Hematopoietic multipotent progenitor cell treated with erythropoietin and hydrocortisone succinate and interleukin-3 and kit ligand, for 6 days (in vitro differentiated cells): ENCODE results near the gene VGLL4.

Experiments used
- DNase-seq: peaks from one replicate; pipeline ENCODE4 v3.0.0-alpha.2; 2015

Gene VGLL4

DNA sequence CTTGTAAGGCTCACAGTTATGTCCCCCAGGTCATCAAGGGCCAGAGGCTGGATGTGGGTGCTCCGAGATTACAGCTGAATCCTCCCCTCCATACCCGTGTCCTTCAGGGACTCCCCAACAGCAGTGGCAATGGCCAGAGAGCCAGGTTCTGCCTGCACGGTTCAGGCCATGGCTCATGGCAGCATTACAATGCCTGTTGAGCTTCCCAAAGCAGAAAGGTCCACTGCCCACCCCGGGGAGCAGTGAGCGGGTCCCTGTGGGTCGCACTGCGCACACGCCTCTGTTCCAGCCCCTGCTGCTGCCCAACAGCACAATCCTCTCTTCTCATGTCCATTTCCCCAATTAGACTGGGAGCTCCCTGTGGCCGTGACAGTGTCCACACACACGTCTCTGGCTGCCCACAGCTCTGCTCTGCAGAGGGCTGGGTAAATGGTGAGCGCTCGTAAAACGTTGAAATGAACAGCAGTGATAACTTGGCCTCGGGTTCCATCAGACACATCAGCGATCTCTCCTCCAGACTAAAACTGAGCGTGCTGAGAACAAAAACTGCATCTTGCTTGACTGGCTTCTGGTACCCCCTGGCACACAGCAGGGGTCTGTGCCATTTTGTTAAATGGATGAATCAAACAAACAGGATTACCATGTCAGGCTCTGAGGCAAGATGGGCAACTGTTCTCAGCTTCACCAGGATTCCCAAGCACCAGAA, 80.4 kb downstream of the VGLL4 start:
- no peak for DNase-seq

- no peak for DNase-seq
Measured at GRCh38 chr3:11562277-11562881, 81.3 kb downstream of the VGLL4 start.

DNA sequence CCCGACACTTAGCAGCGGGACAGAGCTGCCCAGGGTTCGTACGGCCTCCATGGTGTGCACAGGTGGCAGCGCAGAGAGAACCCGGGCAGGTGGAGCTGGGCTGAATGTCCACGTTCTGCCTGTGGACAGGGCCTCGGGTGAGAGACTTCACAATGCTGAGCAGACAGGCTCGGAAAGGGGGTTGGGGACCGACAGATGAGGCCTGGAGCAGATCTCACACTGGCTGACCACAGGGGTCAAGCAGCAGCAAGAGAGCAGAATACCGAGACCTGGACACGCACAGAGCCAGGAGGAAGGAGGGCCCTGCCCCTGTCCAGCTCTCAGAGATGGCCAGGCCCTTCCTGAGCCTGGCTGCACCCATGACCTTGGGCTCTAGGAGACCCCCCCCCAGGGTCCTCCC, 83.0 kb downstream of the VGLL4 start:
- no peak for DNase-seq

GRCh38 chr3:11559816-11560633, 83.7 kb downstream of the VGLL4 start:
- no peak for DNase-seq

DNA sequence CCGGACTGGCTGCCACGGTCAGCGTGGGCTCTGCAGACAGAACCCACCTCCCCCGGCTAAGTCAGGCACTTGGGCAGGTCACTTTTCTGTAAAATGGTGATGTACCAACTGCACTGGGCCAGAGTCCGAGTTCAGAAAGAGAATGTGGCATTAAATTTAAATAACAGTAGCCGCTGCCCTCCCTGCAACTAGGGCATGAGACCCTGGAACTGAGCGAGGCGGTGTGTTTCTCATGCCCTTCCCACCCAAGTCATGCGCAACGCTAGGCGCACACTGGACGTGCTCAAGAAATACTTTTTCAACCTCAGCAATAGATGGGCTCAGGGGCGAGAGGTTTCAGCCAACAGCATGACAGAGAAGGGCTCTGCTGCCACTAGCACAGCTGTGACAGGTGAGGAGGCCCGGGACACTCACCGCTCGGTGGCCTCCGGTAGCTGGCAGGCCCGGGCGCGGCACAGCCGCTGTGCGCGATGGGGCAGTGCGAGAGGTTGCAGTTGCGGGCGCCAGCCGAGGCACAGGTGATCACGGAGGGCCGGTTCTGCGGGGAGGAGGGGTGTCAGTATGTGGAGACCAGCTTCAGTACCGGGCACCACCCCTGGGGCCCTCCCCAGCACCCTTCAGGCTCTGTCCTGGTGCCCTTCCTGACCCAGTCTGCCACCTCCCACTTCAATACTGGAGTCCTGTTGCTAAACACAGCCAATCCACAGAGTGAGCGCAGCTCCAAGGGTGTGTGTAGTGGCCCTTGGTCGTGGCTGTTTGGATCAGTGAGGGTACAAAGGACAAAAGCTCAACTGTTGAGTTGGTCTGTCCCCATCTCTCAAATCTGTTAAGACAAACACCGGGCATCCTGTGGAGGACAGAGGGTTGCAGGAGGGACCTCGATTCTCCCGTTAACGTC, 84.5 kb downstream of the VGLL4 start:
- no peak for DNase-seq

- DNase-seq = no peak
Measured at GRCh38 chr3:11558411-11558903, 85.3 kb downstream of the VGLL4 start.

GRCh38 chr3:11558002-11558401, 85.7 kb downstream of the VGLL4 start:
- DNase-seq = no peak

GRCh38 chr3:11556851-11557644, 86.7 kb downstream of the VGLL4 start:
- DNase-seq = no peak

- no peak for DNase-seq
Measured at GRCh38 chr3:11555881-11556633, 87.7 kb downstream of the VGLL4 start.

- no peak for DNase-seq
Measured at GRCh38 chr3:11555211-11555782, 88.4 kb downstream of the VGLL4 start.

DNA sequence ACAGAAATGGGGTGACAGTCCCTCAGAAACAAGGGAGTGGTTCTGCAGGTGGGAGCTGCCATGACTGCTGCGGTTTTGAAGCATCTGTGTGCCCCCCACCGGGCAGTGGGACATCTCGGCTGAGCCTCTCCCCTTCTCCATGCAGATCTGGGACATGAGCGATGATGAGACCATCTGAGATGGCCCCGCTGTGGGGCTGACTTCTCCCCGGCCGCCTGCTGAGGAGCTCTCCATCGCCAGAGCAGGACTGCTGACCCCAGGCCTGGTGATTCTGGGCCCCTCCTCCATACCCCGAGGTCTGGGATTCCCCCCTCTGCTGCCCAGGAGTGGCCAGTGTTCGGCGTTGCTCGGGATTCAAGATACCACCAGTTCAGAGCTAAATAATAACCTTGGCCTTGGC, 89.0 kb downstream of the VGLL4 start:
- DNase-seq = no peak

DNA sequence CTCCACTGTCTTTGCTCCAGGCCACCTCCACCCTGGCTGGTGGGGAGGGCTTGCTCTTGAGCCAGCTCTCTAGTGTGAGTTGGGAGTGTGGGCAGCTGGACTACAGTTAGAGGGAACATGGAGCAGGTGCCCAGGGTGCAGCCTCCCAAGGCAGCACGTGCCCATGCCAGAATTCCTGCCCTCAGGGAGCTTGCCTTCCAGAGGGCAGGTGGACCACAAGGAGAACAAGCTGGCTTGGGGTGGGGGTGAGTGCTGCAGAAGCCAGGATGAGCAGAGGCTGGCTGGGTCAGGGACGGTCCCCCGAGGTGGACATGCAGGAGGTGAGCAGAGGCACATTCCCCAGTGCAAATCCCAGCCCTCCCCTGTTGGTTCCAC, 89.5 kb downstream of the VGLL4 start:
- no peak for DNase-seq

- DNase-seq = no peak
Measured at GRCh38 chr3:11553436-11554235, 90.1 kb downstream of the VGLL4 start.

DNA sequence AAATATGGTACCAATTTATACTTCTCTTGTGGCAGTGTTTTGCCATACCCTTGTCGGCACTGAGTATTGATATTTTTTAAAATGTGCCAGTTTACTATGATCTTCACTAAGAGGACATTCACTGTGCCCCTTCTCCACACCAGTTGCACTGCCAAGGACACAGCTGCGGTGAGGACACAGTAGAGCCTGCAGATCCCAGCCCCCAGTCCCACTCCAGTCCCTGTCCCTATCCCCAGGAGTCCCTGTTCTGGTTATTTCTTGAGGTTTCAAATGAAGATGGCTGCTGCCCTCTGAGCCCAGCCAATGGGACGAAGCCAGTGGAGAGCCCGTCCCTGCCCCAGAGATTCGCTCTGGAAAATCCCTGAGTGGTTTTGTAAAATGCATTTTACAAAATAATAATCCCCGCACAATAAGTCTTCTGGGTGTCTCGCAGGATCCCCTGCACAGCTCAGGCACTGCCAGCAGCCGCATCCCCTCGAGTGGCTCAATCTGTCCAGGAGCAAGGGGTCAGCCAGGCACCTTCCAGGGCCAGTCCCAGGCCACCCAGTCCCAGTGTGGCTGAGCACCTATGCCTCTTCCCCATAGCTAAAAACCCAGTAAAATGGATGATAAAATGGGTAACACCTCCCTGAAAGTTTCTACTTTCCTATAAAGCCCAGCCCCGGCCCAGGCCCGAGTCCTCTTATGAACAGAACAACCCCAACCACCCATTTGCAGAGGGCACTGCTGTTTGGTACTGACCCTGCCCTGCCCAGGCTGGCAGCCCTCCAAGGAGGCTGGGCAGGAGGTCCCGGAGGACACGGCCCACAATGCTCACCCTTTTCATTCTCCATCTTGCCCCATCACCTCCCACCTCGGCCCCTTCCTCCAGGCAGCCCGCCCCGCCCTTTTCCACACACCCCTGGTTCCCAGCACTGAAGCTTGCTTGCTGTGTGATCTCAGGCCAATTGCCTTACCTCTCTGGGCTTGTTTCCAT, 91.1 kb downstream of the VGLL4 start:
- DNase-seq = no peak

GRCh38 chr3:11551036-11551435, 92.7 kb downstream of the VGLL4 start:
- DNase-seq = no peak

DNA sequence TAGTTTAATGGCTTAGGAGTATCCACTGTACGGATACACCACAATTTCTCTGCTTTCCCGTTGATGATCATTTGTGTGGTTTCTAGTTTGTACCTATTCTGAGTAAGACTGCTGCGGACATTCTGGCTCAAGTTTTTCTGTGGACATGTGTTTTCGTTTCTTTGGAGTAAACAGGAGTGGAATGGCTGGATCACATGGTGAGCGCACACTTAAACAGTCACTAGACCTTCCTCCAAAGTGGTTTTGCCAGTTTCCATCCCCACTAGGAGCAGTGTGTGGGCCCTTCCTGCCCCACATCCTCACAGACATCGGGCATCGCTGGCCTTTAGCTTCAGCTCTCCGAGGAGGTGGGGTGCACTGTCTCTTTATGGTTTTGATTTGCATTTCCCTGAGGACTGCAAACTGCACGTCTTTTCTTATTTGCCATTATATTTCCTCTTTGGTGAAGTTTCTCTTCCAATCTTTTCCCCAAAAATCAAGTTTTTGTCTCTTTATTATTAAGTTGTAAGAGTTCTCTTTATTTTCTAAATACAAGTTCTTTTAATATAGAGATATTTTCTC, 94.1 kb downstream of the VGLL4 start:
- no peak for DNase-seq

DNA sequence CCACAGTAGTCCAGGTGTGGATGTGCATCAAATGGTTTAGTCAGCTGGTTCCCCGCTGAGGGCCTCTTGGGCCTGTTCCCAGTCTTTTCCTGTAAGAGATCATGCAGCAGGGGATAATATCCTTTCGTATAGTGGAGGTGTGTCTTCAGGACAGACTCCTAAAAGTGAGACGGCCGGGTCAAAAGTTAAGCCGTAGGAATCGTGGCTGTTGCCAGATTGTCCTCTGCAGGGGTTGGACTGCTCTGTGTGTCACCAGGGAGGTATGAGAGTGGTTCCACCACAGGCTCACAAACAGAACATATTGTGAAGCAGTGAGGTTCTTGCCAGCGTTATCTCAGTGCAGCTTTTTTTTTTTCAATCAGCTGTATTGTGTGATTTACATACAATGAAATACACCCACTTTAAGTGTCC, 95.0 kb downstream of the VGLL4 start:
- DNase-seq = peak; percentile 35

DNA sequence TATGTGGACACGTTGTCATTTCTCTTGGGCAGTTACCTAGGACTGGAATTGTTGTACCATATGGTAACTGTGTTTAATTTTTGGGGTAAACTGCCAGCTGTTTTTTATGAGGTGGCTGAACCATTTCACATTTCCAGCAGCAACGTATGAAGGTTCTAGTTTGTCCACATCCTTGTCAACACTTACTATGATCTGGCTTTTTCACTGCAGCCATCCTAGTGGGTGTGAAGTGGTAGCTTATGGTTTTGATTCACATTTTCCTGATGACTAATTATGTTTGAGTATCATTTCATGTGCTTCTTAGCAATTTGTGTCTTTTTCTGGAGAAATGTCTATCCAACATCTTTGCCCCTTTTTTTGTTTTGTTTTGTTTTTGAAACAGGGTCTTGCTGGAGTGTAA, 96.2 kb downstream of the VGLL4 start:
- DNase-seq = no peak
